Measurements from ENCODE around the gene ERBB4. TPM values are rescaled to one million over a fixed set of nuclear protein-coding genes. Genes with fewer than 3 reads are reported as not detected.

Gene ERBB4
- total and polyA plus RNA-seq, 2 of the 8 experiments (the other 6 are each of a cell fraction or from before 2014, with no cell fraction given), result 0.34 to 1.3 TPM

GRCh38 chr2:211928201-211928600, 610.4 kb downstream of the ERBB4 start:
- no peaks in the 10 kb centered on the region for H3K36me3 ChIP-seq (ENCODE audit: control insufficient read depth in 2 of 4, insufficient read depth in 4 of 4, low read length in 3 of 4)
- no peaks in the 10 kb centered on the region for H3K23me2 ChIP-seq (ENCODE audit: low read depth, low read length)
- H2AK5ac ChIP-seq (ENCODE audit: low read depth, low read length), result no peak overlapping the region
- ChIA-PET POLR2A (ENCODE audit: partially characterized antibody) (no interaction called here), CTCF (ENCODE audit: partially characterized antibody) (interaction anchor here (1.3 kb wide), 1 partner anchor 12 kb away, joined by 5 read pairs; no protein-coding TSS in a partner anchor)
- no peak overlapping the region for H2BK5ac ChIP-seq (ENCODE audit: low read depth, low read length)
- no peaks in the 10 kb centered on the region for H3K79me2 ChIP-seq (ENCODE audit: control insufficient read depth in 1 of 2, insufficient read depth in 2 of 2, low read length in 2 of 2)
- H3K18ac ChIP-seq (ENCODE audit: extremely low read depth, low read length), result no peak overlapping the region
- no peaks in the 10 kb centered on the region for H3K79me1 ChIP-seq (ENCODE audit: low read depth, low read length)
- no peak overlapping the region for H3K4me2 ChIP-seq (ENCODE audit: insufficient read depth in 1 of 2, low read depth in 2 of 2, low read length in 2 of 2)
- H3K4me3 ChIP-seq (ENCODE audit: extremely low read depth in 1 of 4, insufficient read depth in 2 of 4, low read depth in 3 of 4, low read length in 4 of 4), result no peak overlapping the region
- H2AFZ ChIP-seq (ENCODE audit: low read length), result no peak overlapping the region
- DNase-seq (ENCODE audit: low read depth in 1 of 2, low spot score in 2 of 2) (no peak), FAIRE-seq (no peak)
- H3K14ac ChIP-seq (ENCODE audit: insufficient read length), result no peak overlapping the region
- no peak overlapping the region for H2BK12ac ChIP-seq (ENCODE audit: low read depth, low read length)
- no peak overlapping the region for H2BK120ac ChIP-seq (replicated peaks; ENCODE audit: low read depth, low read length)
- H3K56ac ChIP-seq (replicated peaks; ENCODE audit: insufficient read length, low read depth, low read length), result no peak overlapping the region
- H3K4me1 ChIP-seq (replicated peaks in 1 of 4; ENCODE audit: control insufficient read depth in 3 of 4, insufficient read depth in 4 of 4, low read length in 3 of 4), result no peaks in the 10 kb centered on the region
- H2BK20ac ChIP-seq (ENCODE audit: low read length), result no peak overlapping the region
- no peaks in the 10 kb centered on the region for H3K9me3 ChIP-seq (ENCODE audit: insufficient read depth in 2 of 2, low read depth in 1 of 2, low read length in 1 of 2)
- H3K23ac ChIP-seq (ENCODE audit: insufficient read length), result no peak overlapping the region
- no peaks in the 10 kb centered on the region for H4K20me1 ChIP-seq (replicated peaks in 1 of 2; ENCODE audit: control insufficient read depth in 1 of 2, insufficient read depth in 2 of 2, low read length in 2 of 2)
- H4K8ac ChIP-seq (ENCODE audit: extremely low read depth, insufficient read depth, low read length), result no peak overlapping the region
- no peak overlapping the region for H4K91ac ChIP-seq (replicated peaks; ENCODE audit: insufficient read length, low read length)
- WGBS, 2 experiments (ENCODE audit: extremely low coverage in 1 of 2, insufficient coverage in 1 of 2, insufficient read length in 1 of 2, insufficient replicate concordance in 2 of 2, low coverage in 1 of 2, low lambda C conversion rate in 2 of 2, missing lambda C conversion rate in 1 of 2), result 84% methylated on average over 8 of the region's 8 CpGs; no CpG with 5 or more reads in 1 of the 2 experiments
- no peak overlapping the region for H3K4ac ChIP-seq (replicated peaks; ENCODE audit: insufficient read length, low read depth, low read length)
- H2BK15ac ChIP-seq (ENCODE audit: low read length), result no peak overlapping the region
- H4K5ac ChIP-seq (ENCODE audit: insufficient read length, low read depth, low read length), result no peak overlapping the region
- no peak overlapping the region for H3K9ac ChIP-seq (replicated peaks in 1 of 4; ENCODE audit: extremely low read depth in 1 of 4, low read depth in 3 of 4, low read length in 3 of 4)
- no peak overlapping the region for H3K27ac ChIP-seq (ENCODE audit: low read depth, low read length)
- no peaks in the 10 kb centered on the region for H3K27me3 ChIP-seq (replicated peaks in 1 of 4; ENCODE audit: control insufficient read depth in 3 of 4, extremely low read depth in 1 of 4, insufficient read depth in 3 of 4, low read length in 3 of 4)
- TF ChIP-seq RNF2 (IDR thresholded peaks at IDR 0.05; ENCODE audit: borderline replicate concordance, low read depth, low read length, missing control alignments, poor library complexity, severe bottlenecking), result no peak
- no peak for TF ChIP-seq TBP (IDR thresholded peaks at IDR 0.05; ENCODE audit: low read depth, low read length)
- no peak for TF ChIP-seq JUND (IDR thresholded peaks at IDR 0.05; ENCODE audit: low read length)
- no peak for TF ChIP-seq EZH2 (IDR thresholded peaks at IDR 0.05; ENCODE audit: low read depth, low read length, severe bottlenecking)
- no peak for TF ChIP-seq RAD21 (IDR thresholded peaks at IDR 0.05 in 1 of 2, conservative IDR thresholded peaks at IDR 0.05 in 1 of 2; ENCODE audit: low read depth in 2 of 2, low read length in 2 of 2)
- no peak for TF ChIP-seq CHD1 (IDR thresholded peaks at IDR 0.05; ENCODE audit: low read depth, low read length)
- TF ChIP-seq, protein P1, sequence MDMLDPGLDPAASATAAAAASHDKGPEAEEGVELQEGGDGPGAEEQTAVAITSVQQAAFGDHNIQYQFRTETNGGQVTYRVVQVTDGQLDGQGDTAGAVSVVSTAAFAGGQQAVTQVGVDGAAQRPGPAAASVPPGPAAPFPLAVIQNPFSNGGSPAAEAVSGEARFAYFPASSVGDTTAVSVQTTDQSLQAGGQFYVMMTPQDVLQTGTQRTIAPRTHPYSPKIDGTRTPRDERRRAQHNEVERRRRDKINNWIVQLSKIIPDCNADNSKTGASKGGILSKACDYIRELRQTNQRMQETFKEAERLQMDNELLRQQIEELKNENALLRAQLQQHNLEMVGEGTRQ (IDR thresholded peaks at IDR 0.05; ENCODE audit: low read length), result no peak
- TF ChIP-seq TAF7 (optimal IDR thresholded peaks at IDR 0.05; ENCODE audit: borderline replicate concordance, low read depth, low read length), result no peak
- TF ChIP-seq E2F6 (IDR thresholded peaks at IDR 0.05), result no peak
- TF ChIP-seq POLR2A (IDR thresholded peaks at IDR 0.05; ENCODE audit: control extremely low read depth in 1 of 2, low read depth in 2 of 2, low read length in 2 of 2), result no peak
- no peak for TF ChIP-seq ZNF274 (IDR thresholded peaks at IDR 0.05; ENCODE audit: borderline replicate concordance, extremely low read depth, low read length)
- no peak for TF ChIP-seq RXRA (IDR thresholded peaks at IDR 0.05; ENCODE audit: insufficient read depth, low read depth, low read length)
